ENCODE results near the gene CRISPLD2.

The CRISPLD2 gene

DNA sequence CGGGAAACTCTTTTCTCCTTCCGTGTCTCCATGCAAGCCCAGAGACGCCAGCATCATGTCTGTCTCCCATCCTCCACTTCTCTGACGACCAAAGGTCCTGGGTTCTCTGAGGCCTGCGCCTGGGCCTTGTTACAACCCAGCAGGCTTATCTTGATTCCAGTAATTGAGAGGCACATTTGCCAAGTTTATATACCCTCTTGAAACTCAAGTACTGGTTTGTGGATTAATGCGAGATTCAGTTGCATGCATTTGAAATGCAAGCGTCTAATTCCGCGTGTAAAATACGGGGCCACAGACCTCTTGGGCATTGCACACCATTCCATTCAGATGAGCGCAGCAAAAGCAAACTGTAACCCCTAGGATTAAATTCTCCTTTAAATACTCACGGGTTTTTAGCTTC, 28.7 kb upstream of the CRISPLD2 start:
- no peak overlapping the region for H3K9ac ChIP-seq (ENCODE audit: low read depth, low read length, poor library complexity, severe bottlenecking)
- no peak for TF ChIP-seq CTCF (conservative IDR thresholded peaks at IDR 0.05; ENCODE audit: low read length)
- no peak for TF ChIP-seq EZH2phosphoT487 (IDR thresholded peaks at IDR 0.05; ENCODE audit: borderline replicate concordance)

GRCh38 chr16:84791501-84791900, 28.3 kb upstream of the CRISPLD2 start:
- no peaks in the 10 kb centered on the region for H4K20me1 ChIP-seq (ENCODE audit: insufficient read depth, low read length, poor library complexity, severe bottlenecking)
- no peak overlapping the region for H3K4me2 ChIP-seq (ENCODE audit: low read depth, low read length, poor library complexity, severe bottlenecking)
- no peaks in the 10 kb centered on the region for H3K9me3 ChIP-seq (ENCODE audit: insufficient read depth, low read depth, low read length)
- no peaks in the 10 kb centered on the region for H3K4me1 ChIP-seq (ENCODE audit: insufficient read depth, low read length, poor library complexity, severe bottlenecking)
- TF ChIP-seq EZH2phosphoT487 (IDR thresholded peaks at IDR 0.05; ENCODE audit: borderline replicate concordance) (no peak), CTCF (conservative IDR thresholded peaks at IDR 0.05; ENCODE audit: low read length) (no peak)
- no peak overlapping the region for H3K9ac ChIP-seq (ENCODE audit: low read depth, low read length, poor library complexity, severe bottlenecking)
- H3K79me2 ChIP-seq (ENCODE audit: insufficient read depth, low read length), result no peaks in the 10 kb centered on the region
- no peak overlapping the region for H3K4me3 ChIP-seq (ENCODE audit: low read length, poor library complexity, severe bottlenecking)
- no peaks in the 10 kb centered on the region for H3K9me2 ChIP-seq (replicated peaks; ENCODE audit: low read depth, low read length)
- no peaks in the 10 kb centered on the region for H3F3A ChIP-seq (ENCODE audit: low read depth)
- H3K27me3 ChIP-seq (ENCODE audit: insufficient read depth, low read length, poor library complexity, severe bottlenecking), result no peaks in the 10 kb centered on the region
- no peak overlapping the region for H2AFZ ChIP-seq (ENCODE audit: low read length)
- no peaks in the 10 kb centered on the region for H3K36me3 ChIP-seq (ENCODE audit: insufficient read depth, low read length)

More for the DNA sequence above, 28.7 kb upstream of the CRISPLD2 start:
- Histone ChIP-seq H3K79me2 (ENCODE audit: insufficient read depth, low read length) (no peaks in the 10 kb centered on the region), H2AFZ (ENCODE audit: low read length) (no peak overlapping the region), H3K4me3 (ENCODE audit: low read length, poor library complexity, severe bottlenecking) (no peak overlapping the region), H3K27me3 (ENCODE audit: insufficient read depth, low read length, poor library complexity, severe bottlenecking) (no peaks in the 10 kb centered on the region), H4K20me1 (ENCODE audit: insufficient read depth, low read length, poor library complexity, severe bottlenecking) (no peaks in the 10 kb centered on the region), H3K4me1 (ENCODE audit: insufficient read depth, low read length, poor library complexity, severe bottlenecking) (no peaks in the 10 kb centered on the region), H3K4me2 (ENCODE audit: low read depth, low read length, poor library complexity, severe bottlenecking) (no peak overlapping the region), H3F3A (ENCODE audit: low read depth) (no peaks in the 10 kb centered on the region), H3K36me3 (ENCODE audit: insufficient read depth, low read length) (no peaks in the 10 kb centered on the region), H3K9me2 (replicated peaks; ENCODE audit: low read depth, low read length) (no peaks in the 10 kb centered on the region), H3K9me3 (ENCODE audit: insufficient read depth, low read depth, low read length) (no peaks in the 10 kb centered on the region)

GRCh38 chr16:84794186-84794585, 25.6 kb upstream of the CRISPLD2 start:
- Histone ChIP-seq H2AFZ (ENCODE audit: low read length) (no peak overlapping the region), H3K9me3 (ENCODE audit: insufficient read depth, low read depth, low read length) (no peaks in the 10 kb centered on the region), H3K27me3 (ENCODE audit: insufficient read depth, low read length, poor library complexity, severe bottlenecking) (no peaks in the 10 kb centered on the region), H3K4me3 (ENCODE audit: low read length, poor library complexity, severe bottlenecking) (no peak overlapping the region), H3K79me2 (ENCODE audit: insufficient read depth, low read length) (no peaks in the 10 kb centered on the region), H3F3A (ENCODE audit: low read depth) (no peaks in the 10 kb centered on the region), H4K20me1 (ENCODE audit: insufficient read depth, low read length, poor library complexity, severe bottlenecking) (no peaks in the 10 kb centered on the region), H3K4me2 (ENCODE audit: low read depth, low read length, poor library complexity, severe bottlenecking) (no peak overlapping the region), H3K9me2 (replicated peaks; ENCODE audit: low read depth, low read length) (no peaks in the 10 kb centered on the region), H3K36me3 (ENCODE audit: insufficient read depth, low read length) (no peaks in the 10 kb centered on the region), H3K4me1 (ENCODE audit: insufficient read depth, low read length, poor library complexity, severe bottlenecking) (no peaks in the 10 kb centered on the region), H3K9ac (ENCODE audit: low read depth, low read length, poor library complexity, severe bottlenecking) (no peak overlapping the region)
- TF ChIP-seq CTCF (conservative IDR thresholded peaks at IDR 0.05; ENCODE audit: low read length) (no peak), EZH2phosphoT487 (IDR thresholded peaks at IDR 0.05; ENCODE audit: borderline replicate concordance) (no peak)

All from Loucy (cell line).